HG02840 (cell line): ENCODE measurements around the gene PRKAR1B.

Experiments used
- ATAC-seq: cut with Tn5 transposase; IDR thresholded peaks from one replicate; pipeline ENCODE4 v1.9.1; 2021; ENCODE audit warnings: mild to moderate bottlenecking, moderate library complexity, moderate number of reproducible peaks; ENCODE audit not compliant: unreplicated experiment, low FRiP score

Gene PRKAR1B

DNA sequence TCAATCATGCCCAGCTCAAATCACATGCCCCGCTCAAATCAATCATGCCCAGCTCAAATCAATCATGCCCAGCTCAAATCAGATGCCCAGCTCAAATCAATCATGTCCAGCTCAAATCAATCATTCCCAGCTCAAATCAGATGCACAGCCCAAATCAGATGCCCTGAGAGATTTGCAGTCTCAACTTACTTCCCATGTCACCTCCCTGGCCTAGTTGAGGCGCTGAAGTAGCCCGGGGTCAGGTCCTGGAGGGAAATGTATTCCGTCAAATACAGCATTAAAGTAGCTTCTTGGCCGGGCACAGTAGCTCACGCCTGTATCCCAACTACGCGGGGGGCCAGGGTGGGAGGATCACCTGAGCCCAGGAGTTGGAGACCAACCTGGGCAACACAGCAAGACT, 15.7 kb upstream of the PRKAR1B start:
- no peak for ATAC-seq

- no peak for ATAC-seq
Observed at GRCh38 chr7:741850-742249, 14.8 kb upstream of the PRKAR1B start.

GRCh38 chr7:741191-741671, 14.2 kb upstream of the PRKAR1B start:
- ATAC-seq: no peak

DNA sequence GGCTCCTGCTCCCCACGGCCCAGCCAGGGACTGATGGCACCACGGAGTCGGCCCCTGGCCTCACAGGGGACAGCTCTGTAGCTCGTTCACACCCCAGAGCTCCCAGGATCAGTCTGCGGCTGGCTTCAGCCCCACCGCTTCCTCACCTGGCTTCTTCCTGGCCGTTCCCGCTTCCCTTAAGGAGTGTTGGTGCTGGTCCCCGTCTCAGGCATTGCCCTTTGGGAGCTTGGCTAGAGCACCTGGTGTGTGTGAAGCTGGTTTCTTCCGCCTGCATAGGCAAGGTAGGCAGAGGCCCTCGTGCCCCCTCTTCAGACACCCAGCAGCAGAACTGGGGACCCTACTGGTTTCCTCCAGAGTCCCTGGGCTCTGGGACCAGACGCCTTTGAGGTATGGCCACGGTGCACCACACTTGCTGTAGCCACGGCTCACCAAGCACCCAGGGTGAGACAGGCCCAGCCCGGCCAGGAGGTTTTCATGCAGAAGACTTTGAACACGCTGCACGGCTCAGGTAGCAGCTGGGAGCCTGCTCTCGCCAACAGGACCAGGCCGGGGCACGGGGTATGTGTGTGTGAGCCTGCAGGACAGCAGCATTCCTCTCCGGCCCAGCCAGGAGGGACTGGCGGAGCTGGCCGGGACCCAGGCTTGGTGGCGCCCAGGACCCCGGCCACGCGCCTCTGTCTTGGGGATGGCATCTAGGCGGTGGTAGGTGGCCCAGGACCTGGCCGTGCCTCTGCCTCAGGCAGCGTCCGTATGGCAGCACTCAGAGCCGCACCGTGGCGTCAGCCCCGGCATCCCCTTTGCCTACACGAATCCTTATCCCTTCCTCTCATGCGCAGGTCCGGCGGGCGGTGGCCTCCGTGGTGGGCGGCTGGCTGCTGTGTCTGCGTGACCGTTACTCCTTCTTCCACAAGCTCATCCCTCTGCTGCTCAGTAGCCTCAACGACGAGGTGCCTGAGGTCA, 13.2 kb upstream of the PRKAR1B start:
- no peak for ATAC-seq

DNA sequence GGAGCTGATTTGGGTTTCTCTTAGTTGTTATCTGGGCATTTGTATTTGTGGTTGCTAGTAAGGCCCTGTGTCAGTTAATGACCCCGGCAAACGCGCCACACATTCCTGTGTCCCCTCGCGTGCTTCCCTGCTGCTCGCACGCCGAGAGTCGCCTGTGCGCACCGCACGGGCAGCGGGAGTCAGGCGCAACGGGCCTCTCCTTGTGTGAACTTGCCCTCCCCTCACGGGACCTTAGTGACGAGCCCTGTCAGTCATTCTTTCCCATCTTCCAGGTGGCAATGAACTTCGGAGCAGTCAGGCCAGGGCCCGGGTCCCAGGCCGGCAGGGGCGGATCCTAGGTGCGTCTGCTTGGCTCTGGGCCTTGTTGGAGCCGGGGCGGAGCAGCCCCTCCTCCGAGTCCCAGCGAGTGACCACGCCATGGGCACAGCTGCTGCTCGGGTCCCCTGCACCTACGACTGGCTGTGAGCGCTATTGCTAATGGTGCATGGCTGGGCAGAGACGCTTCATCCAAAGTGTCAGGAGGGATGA, 12.4 kb upstream of the PRKAR1B start:
- no peak for ATAC-seq

- ATAC-seq: no peak
Observed at GRCh38 chr7:738723-739454, 11.8 kb upstream of the PRKAR1B start.

GRCh38 chr7:738241-738640, 11.2 kb upstream of the PRKAR1B start:
- ATAC-seq: no peak

DNA sequence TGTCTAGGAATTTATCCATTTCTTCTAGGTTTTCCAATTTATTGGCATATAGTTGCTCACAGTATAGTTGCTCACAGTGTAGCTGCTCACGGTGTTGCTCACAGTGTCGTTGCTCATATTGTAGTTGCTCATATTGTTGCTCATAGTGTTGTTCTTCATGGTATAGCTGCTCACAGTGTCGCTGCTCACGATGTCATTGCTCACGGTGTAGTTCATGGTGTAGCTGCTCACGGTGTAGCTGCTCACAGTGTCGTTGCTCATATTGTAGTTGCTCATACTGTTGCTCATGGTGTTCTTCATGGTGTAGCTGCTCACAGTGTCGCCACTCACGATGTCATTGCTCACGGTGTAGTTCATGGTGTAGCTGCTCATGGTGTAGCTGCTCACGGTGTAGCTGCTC, 7.7 kb upstream of the PRKAR1B start:
- ATAC-seq: no peak

- no peak for ATAC-seq
Observed at GRCh38 chr7:734214-734613, 7.1 kb upstream of the PRKAR1B start.

DNA sequence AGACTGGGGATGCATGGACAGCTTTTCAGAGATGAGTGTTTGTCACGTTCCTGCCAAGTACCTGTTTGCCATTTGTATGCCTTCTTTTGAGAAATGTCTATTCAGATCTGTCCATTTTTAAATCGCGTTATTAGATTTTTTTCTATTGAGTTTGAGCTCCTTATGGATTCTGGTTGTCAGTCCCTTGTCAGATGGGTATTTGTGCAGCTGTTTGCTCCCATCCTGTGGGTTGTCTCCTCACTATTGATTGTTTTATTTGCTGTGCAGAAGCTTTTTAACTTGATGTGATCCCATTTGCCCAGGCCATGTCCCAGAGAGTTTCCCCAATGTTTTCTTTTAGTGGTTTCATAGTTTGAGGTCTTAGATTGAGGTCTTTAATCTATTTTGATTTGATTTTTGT, 5.5 kb upstream of the PRKAR1B start:
- no peak for ATAC-seq

DNA sequence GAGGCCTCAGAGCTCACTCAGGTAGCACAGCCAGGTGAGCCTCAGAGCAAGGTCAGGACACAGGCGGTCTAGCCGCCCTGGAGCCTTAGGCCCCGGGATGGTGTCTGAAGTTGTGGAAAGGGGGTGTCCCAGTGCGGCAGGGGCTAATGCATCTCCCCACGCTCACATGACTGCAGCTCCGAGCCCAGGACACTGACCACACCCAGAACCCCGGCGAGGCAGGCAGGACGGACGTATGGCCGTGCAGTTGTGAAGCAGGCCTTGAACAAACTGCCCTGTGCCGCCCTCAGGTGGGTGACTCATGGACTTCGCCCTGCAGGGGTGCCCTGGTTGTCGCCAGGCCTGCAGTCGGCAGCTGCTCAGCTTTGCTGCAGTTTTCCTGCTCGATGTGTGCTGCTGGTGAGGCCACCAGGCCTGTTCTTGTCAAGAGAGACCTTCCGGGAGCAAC, 5.0 kb upstream of the PRKAR1B start:
- ATAC-seq: no peak

GRCh38 chr7:731440-732085, 4.5 kb upstream of the PRKAR1B start:
- ATAC-seq: no peak

DNA sequence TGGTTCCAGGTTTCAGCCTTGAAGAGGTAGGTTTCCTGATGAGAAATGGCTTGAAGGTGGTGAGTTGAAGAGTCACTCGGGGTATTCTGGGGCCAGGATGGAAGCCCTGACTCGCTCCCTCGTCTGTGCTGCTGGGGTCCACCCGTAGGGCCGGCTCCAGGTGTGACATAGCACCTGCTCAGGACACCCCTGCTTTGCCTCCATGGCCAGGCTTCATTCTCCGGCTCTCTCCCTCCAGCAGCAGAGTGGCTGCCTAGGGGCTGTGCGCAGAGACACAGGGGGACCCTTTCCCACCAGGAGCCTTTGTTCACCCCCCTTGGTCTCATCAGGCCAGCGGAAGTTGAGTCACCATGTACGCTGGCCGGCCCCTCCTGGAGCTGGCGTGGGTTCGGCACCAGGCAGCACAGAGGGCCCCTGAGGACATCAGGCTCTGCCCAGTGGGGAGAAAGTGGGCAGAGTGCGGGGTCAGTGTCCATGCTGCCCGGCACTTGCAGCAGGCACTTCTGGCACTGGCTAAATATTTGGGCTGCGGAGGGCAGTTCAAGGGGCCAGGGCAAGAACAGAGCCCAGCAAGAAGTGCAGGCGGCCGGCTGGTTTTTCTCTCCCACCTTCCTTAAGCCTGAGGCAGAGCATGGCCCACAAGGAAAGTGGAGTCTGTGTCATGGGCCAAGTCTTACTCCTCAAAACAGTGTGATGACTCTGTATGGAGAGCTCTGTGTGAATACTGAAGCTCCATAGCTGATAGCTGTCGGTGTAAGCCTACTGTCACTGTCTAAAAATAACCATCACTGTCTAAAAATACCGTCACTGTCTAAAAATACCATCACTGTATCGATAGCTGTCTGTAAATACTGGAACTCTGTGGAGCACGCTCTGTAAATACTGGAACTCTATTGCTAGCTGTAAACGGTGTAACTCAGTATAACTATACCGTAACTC, 3.7 kb upstream of the PRKAR1B start:
- no peak for ATAC-seq

DNA sequence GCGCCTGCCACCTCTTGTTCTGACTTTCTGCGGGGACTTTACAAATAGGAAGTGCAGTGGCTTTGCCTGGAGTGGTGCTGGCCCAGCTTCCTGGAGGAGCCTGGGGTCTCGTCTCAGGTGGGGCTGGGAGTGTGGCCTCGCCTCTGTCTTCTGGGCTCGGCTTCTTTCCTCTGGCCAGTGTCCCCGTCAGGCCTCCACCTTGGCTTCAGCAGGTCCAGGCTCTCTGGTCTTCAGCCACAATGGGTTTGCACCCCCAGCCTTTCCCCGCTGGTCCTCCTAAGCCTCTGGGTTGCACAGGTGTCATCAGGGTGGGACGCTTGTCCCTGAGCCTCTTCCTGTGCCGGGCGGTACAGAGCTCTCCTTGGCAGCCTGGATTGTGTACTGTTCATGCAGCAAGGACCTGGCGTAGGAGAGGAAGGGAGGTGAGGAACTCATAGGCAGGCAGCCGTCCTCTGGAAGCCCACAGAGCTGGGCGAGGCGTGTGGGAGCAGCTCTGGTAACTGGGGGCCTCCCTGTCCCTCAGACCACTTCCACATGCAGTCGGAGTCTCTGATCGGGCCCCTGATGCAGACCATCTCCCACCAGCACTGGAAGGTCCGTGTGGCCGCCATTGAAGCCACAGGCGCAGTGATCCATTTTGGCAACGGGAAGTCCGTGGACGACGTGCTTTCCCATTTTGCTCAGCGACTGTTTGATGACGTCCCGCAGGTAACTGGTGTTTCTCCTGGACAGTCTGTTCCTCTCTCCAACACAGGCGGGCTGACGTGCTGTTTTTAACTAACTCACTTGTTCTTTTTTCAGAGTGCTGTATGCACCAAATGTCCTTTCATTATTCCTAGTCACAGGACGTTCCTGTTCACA, 2.3 kb upstream of the PRKAR1B start:
- ATAC-seq: no peak

DNA sequence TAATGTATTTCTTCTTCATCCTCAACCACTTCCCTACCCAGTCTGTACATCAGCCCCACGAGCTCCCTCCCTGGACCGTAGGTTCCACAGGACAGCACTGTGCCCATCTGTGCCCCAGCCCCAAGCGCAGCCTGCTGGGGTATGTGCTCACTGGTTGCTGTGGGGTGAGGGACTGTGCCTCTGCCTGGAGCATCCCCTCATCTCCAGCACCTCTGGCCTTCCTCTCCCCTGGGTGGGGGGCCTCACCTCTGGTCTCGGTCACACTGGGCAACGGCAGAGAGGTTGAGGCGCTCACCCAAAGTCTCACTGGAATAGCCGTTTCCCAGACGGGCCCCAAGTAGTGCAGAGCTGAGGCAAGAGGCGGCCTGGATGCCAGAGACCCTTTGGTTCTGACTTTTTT, 1.5 kb upstream of the PRKAR1B start:
- ATAC-seq: no peak

DNA sequence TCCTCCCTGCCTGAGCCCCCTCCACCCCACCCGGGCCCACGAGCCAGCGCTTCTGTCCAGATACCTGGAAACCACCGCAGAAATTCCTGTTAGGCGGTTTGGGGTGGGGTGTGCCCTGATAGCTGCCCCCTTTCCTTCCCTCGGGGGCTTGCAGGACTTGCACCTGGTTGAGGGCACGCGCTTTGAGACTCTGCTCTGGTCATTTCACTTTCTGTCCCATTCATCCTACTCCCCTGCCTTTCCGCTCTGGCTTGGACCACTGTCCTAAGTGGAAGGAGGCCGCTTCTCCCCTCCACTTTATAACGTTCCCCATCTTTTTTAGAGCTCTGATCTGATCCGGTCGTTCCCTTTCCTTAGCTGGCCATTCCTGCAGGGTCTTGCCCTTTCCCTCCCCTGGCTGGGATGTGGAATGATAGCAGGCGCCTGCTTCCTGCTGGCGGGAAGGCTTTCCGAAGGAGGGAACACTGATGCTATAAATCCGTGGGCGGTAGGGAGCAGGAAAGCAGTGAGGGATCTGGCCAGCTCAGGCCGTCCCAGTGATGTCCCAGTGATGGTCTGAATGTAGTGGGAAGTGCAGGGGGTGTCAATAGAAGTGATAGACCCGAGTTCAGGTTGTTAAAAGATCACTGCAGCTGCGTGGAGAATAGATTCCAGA, 852 bp upstream of the PRKAR1B start:
- no peak for ATAC-seq

- ATAC-seq: peak; percentile 26
Observed at GRCh38 chr7:726854-727103, 302 bp downstream of the PRKAR1B start.

DNA sequence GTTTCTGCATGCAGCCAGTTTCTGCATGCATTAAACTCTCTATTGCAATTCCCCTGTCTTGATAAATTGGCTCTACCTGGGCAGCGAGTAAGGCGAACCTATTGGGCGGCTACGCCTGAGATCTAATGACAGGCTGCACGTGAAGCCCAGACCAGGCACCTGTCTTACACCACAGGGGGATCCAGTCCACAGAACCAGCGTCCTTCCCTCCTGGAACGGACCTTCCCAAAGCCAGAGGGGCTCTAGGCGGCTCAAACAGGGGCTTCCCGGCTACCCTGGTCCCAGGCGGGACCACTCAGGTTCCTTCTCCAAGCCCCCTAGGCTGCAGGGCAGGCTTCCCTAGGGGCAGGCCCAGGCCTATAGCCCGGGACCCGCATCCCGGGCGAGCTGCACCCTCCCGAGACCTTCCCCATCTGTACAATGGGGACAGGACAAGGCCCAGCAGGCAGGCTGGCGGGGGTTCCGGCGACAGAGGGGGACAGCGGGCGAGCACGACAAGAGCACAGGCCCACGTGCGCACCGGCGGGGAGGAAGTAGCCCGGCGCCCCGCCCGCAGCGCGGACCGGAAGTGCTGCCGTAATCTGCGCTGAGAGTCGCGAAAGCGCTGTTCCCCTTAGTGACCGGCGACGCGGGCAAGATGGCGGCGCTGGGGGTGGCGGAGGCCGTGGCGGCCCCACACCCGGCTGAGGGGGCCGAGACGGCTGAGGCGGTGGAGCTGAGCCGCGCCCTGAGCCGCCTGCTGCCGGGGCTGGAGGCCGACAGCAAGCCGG, 812 bp downstream of the PRKAR1B start, which contains the start of gene DNAAF5:
Gene DNAAF5 (plus strand): TSS at position 616 of the 770 bp plus-strand sequence. CDS start 22 bp downstream, at position 638.
- ATAC-seq: peak; percentile 87
